CD4-positive, alpha-beta memory T cell (primary cell): ENCODE data around the gene KRT2. TPM values are rescaled to one million over a fixed set of nuclear protein-coding genes. Genes with fewer than 3 reads are reported as not detected.

Experiments
- CTCF ChIA-PET: fragments of 350-600 bp; sonication (Branson Sonifier 250); formaldehyde crosslinking; loops from one replicate; lab custom pipeline; 2021; ENCODE audit warnings: inconsistent platforms; ENCODE audit not compliant: partially characterized antibody; lab: Charles Lee
- POLR2A ChIA-PET: fragments of 350-600 bp; sonication (Branson Sonifier 250); formaldehyde crosslinking; loops from one replicate; lab custom pipeline; 2021; ENCODE audit not compliant: partially characterized antibody; lab: Charles Lee
- DNase-seq, 5 donors: peaks; one replicate each; pipeline versions ENCODE4 v3.0.0 to v3.0.0-alpha.2; 2020 to 2022; ENCODE audit warnings: mixed read lengths in 1 of 5
- H3K27ac ChIP-seq: one replicate; pipeline ENCODE4 v1.7.0; 2013; ENCODE audit warnings: low read depth, low read length
- H3K27me3 ChIP-seq: 2 replicates; pipeline ENCODE4 v1.7.0; 2013; ENCODE audit warnings: mild to moderate bottlenecking, low read length, moderate library complexity; ENCODE audit not compliant: insufficient read depth
- H3K36me3 ChIP-seq: 2 replicates; pipeline ENCODE4 v1.7.0; 2013; ENCODE audit warnings: mild to moderate bottlenecking, low read length, moderate library complexity; ENCODE audit not compliant: insufficient read depth
- H3K4me1 ChIP-seq: 2 replicates; pipeline ENCODE4 v1.7.0; 2013; ENCODE audit warnings: mild to moderate bottlenecking, low read length, moderate library complexity; ENCODE audit not compliant: insufficient read depth
- H3K4me3 ChIP-seq, 2 donors: one replicate each; pipeline ENCODE4 v1.7.0; 2013; ENCODE audit warnings: low read length in 2 of 2, mild to moderate bottlenecking in 1 of 2
- H3K9me3 ChIP-seq, 2 donors: one replicate each; pipeline ENCODE4 v1.7.0; 2013; ENCODE audit warnings: low read length in 2 of 2, control low read depth in 1 of 2; ENCODE audit not compliant: control insufficient read depth in 1 of 2
- H3K27ac Mint-ChIP-seq, 7 donors: one replicate each; pipeline ENCODE4 v1.8.0; 2020 to 2021; ENCODE audit warnings: mixed read lengths in 7 of 7, mild to moderate bottlenecking in 6 of 7, inconsistent platforms in 3 of 7, moderate library complexity in 3 of 7
- H3K27me3 Mint-ChIP-seq, 2 donors: one replicate each; pipeline ENCODE4 v1.8.0; 2020 to 2021; ENCODE audit warnings: mixed read lengths in 2 of 2
- H3K36me3 Mint-ChIP-seq, 2 donors: one replicate each; pipeline ENCODE4 v1.8.0; 2020 to 2021; ENCODE audit warnings: mixed read lengths in 2 of 2, inconsistent platforms in 1 of 2, mild to moderate bottlenecking in 1 of 2
- H3K4me1 Mint-ChIP-seq, 4 donors: one replicate each; pipeline ENCODE4 v1.8.0; 2020 to 2021; ENCODE audit warnings: mixed read lengths in 4 of 4, mild to moderate bottlenecking in 1 of 4
- H3K4me3 Mint-ChIP-seq, 8 donors: one replicate each; pipeline ENCODE4 v1.8.0; 2020 to 2021; ENCODE audit warnings: mixed read lengths in 8 of 8, mild to moderate bottlenecking in 7 of 8, moderate library complexity in 6 of 8, inconsistent platforms in 3 of 8
- H3K9me3 Mint-ChIP-seq, 8 donors: one replicate each; pipeline ENCODE4 v1.8.0; 2020 to 2021; ENCODE audit warnings: mixed read lengths in 8 of 8, mild to moderate bottlenecking in 5 of 8, inconsistent platforms in 3 of 8, moderate library complexity in 1 of 8
- intact Hi-C: fragments of 100-400 bp; cut with micrococcal nuclease; formaldehyde crosslinking; loops from one replicate; pipeline ENCODE4 v1.15.1; 2023
- polyA plus RNA-seq, 2 donors: library from polyadenylated mRNA; unstranded; fragments of 300-500 nt; fragmentation: Illumina TruSeq; gene quantifications; one replicate each; pipeline ENCODE4 v1.2.3, GENCODE V29; 2021
- total RNA-seq, 2 experiments: library from RNA; stranded (reverse); gene quantifications; one replicate each; pipeline ENCODE4 v1.2.3, GENCODE V29; 2021

The KRT2 gene
- total and polyA plus RNA-seq, 4 experiments from 2014 or later = 0.08 to 0.39 (median 0.21) TPM

- Histone ChIP-seq H3K36me3 (no peaks in the 10 kb centered on the region), H3K9me3 (no peaks in the 10 kb centered on the region), H3K4me1 (peaks cover 53% of the 10 kb centered on the region), H3K4me3 (no peak overlapping the region), H3K27ac (no peak overlapping the region), H3K27me3 (no peaks in the 10 kb centered on the region)
- no peak for DNase-seq
- CTCF ChIA-PET = interaction anchor here (1.0 to 1.3 kb wide), 2 partner anchors 20 to 39 kb away, joined by 3 to 7 read pairs; no protein-coding TSS in a partner anchor
- POLR2A ChIA-PET = interaction anchor here (1.1 to 1.8 kb wide), 3 partner anchors 18 to 36 kb away, joined by 3 to 6 read pairs (median 4); no protein-coding TSS in a partner anchor
- Mint-ChIP-seq H3K4me3 (peak overlapping the region in 2 of 8 donors; percentile 11 to 58), H3K36me3 (no peaks in the 10 kb centered on the region), H3K27ac (peak overlapping the region in 3 of 7 donors; percentile 4 to 90 (median 63)), H3K4me1 (peaks cover 17 to 82% (median 57%) of the 10 kb centered on the region in 4 donors), H3K9me3 (no peaks in the 10 kb centered on the region), H3K27me3 (peaks cover 2 to 4% of the 10 kb centered on the region in 2 donors)
- intact Hi-C loops = no loop called here
These were observed 45.9 kb downstream of the KRT2 start for GRCh38 chr12:52606096-52606495.

- peaks cover 2 to 4% of the 10 kb centered on the region in 2 donors for H3K27me3 Mint-ChIP-seq
- no peaks in the 10 kb centered on the region for H3K27me3 ChIP-seq
- H3K36me3 ChIP-seq = no peaks in the 10 kb centered on the region
- H3K36me3 Mint-ChIP-seq = no peaks in the 10 kb centered on the region
- no peak for DNase-seq
- H3K9me3 Mint-ChIP-seq = no peaks in the 10 kb centered on the region
- H3K4me1 Mint-ChIP-seq = peaks cover 17 to 77% (median 52%) of the 10 kb centered on the region in 4 donors
- CTCF ChIA-PET = interaction anchor here (1.3 kb wide), 1 partner anchor 20 kb away, joined by 7 read pairs; no protein-coding TSS in a partner anchor
- POLR2A ChIA-PET = interaction anchor here (1.1 to 1.8 kb wide), 4 partner anchors 17 to 40 kb away, joined by 3 to 6 read pairs (median 4); no protein-coding TSS in a partner anchor
- no peak overlapping the region for H3K4me3 ChIP-seq
- H3K27ac ChIP-seq = no peak overlapping the region
- intact Hi-C loops = no loop called here
- peak overlapping the region in 4 of 8 donors; percentile 11 to 58 (median 14) for H3K4me3 Mint-ChIP-seq
- no peaks in the 10 kb centered on the region for H3K9me3 ChIP-seq
- peak overlapping the region in 4 of 7 donors; percentile 4 to 91 (median 76) for H3K27ac Mint-ChIP-seq
- peaks cover 47% of the 10 kb centered on the region for H3K4me1 ChIP-seq
These were observed 46.5 kb downstream of the KRT2 start for GRCh38 chr12:52605542-52605941.

- ChIA-PET POLR2A (interaction anchor here (1.2 to 1.6 kb wide), 2 partner anchors 19 to 40 kb away, joined by 3 to 6 read pairs; no protein-coding TSS in a partner anchor), CTCF (interaction anchor here (0.9 kb wide), 1 partner anchor 19 kb away, joined by 4 read pairs; no protein-coding TSS in a partner anchor)
- no peak for DNase-seq
- H3K4me1 Mint-ChIP-seq = peaks cover 13 to 72% (median 46%) of the 10 kb centered on the region in 4 donors
- no peaks in the 10 kb centered on the region for H3K9me3 ChIP-seq
- H3K27ac Mint-ChIP-seq = peak overlapping the region in 4 of 7 donors; percentile 57 to 91 (median 76)
- peaks cover 4 to 6% of the 10 kb centered on the region in 2 donors for H3K27me3 Mint-ChIP-seq
- H3K27me3 ChIP-seq = no peaks in the 10 kb centered on the region
- H3K36me3 ChIP-seq = no peaks in the 10 kb centered on the region
- peaks cover 43% of the 10 kb centered on the region for H3K4me1 ChIP-seq
- H3K4me3 ChIP-seq = no peak overlapping the region
- no peak overlapping the region for H3K27ac ChIP-seq
- no peaks in the 10 kb centered on the region for H3K9me3 Mint-ChIP-seq
- no peaks in the 10 kb centered on the region for H3K36me3 Mint-ChIP-seq
- peak overlapping the region in 4 of 8 donors; percentile 4 to 39 (median 31) for H3K4me3 Mint-ChIP-seq
- intact Hi-C loops = no loop called here
These were observed 47.2 kb downstream of the KRT2 start for GRCh38 chr12:52604859-52605258.

- ChIA-PET POLR2A (no interaction called here), CTCF (no interaction called here)
- Mint-ChIP-seq H3K27ac (peak overlapping the region in 6 of 7 donors; percentile 13 to 51 (median 32)), H3K9me3 (no peaks in the 10 kb centered on the region), H3K36me3 (no peaks in the 10 kb centered on the region), H3K27me3 (peaks cover 13 to 15% of the 10 kb centered on the region in 2 donors), H3K4me1 (peaks cover 11 to 56% (median 34%) of the 10 kb centered on the region in 4 donors), H3K4me3 (peak overlapping the region in 1 of 8 donors; percentile 55)
- Histone ChIP-seq H3K9me3 (no peaks in the 10 kb centered on the region), H3K27me3 (no peaks in the 10 kb centered on the region), H3K4me1 (peaks cover 27% of the 10 kb centered on the region), H3K36me3 (no peaks in the 10 kb centered on the region), H3K27ac (no peak overlapping the region), H3K4me3 (no peak overlapping the region)
- peak in 2 of 5 donors; percentile 29 to 35 for DNase-seq
- intact Hi-C loops = no loop called here
These were observed 48.7 kb downstream of the KRT2 start for GRCh38 chr12:52603314-52603713.

GRCh38 chr12:52602552-52602951 lies 49.5 kb downstream of the KRT2 start:
- ChIA-PET CTCF (no interaction called here), POLR2A (interaction anchor here (1.4 kb wide), 1 partner anchor 14 kb away, joined by 3 read pairs; no protein-coding TSS in a partner anchor)
- peaks cover 14 to 17% of the 10 kb centered on the region in 2 donors for H3K27me3 Mint-ChIP-seq
- H3K9me3 ChIP-seq = no peaks in the 10 kb centered on the region
- no peaks in the 10 kb centered on the region for H3K27me3 ChIP-seq
- H3K4me3 Mint-ChIP-seq = no peak overlapping the region
- no peak overlapping the region for H3K4me3 ChIP-seq
- no peak overlapping the region for H3K27ac ChIP-seq
- H3K9me3 Mint-ChIP-seq = no peaks in the 10 kb centered on the region
- no peaks in the 10 kb centered on the region for H3K36me3 ChIP-seq
- H3K27ac Mint-ChIP-seq = peak overlapping the region in 3 of 7 donors; percentile 56 to 78 (median 67)
- no peaks in the 10 kb centered on the region for H3K36me3 Mint-ChIP-seq
- no peak for DNase-seq
- intact Hi-C loops = no loop called here
- H3K4me1 ChIP-seq = peaks cover 21% of the 10 kb centered on the region
- peaks cover 9 to 49% (median 28%) of the 10 kb centered on the region in 4 donors for H3K4me1 Mint-ChIP-seq

- H3K4me1 Mint-ChIP-seq = peaks cover 9 to 40% (median 23%) of the 10 kb centered on the region in 4 donors
- CTCF ChIA-PET = no interaction called here
- no peaks in the 10 kb centered on the region for H3K36me3 Mint-ChIP-seq
These were observed 50.3 kb downstream of the KRT2 start for GRCh38 chr12:52601671-52602070.

GRCh38 chr12:52600941-52601481 lies 51.0 kb downstream of the KRT2 start, which contains the start of gene KRT72:
KRT72 (minus strand) TSS chr12:52601463; CDS start chr12:52601452, 11 bp downstream.
- H3K27ac Mint-ChIP-seq = peak within 1 kb of the TSS in 1 of 7 donors; percentile 19
- Histone ChIP-seq H3K4me3 (no peak within 1 kb of the TSS), H3K9me3 (no peaks in the 10 kb centered on the region), H3K4me1 (peaks cover 13% of the 10 kb centered on the region), H3K36me3 (no peaks in the 10 kb centered on the region), H3K27ac (no peak within 1 kb of the TSS), H3K27me3 (no peaks in the 10 kb centered on the region)
- DNase-seq = no peak
- ChIA-PET CTCF (no interaction called here), POLR2A (interaction anchor here (1.4 kb wide), 1 partner anchor 13 kb away, joined by 3 read pairs; no protein-coding TSS in a partner anchor)
- no peaks in the 10 kb centered on the region for H3K36me3 Mint-ChIP-seq
- peaks cover 9 to 36% (median 22%) of the 10 kb centered on the region in 4 donors for H3K4me1 Mint-ChIP-seq
- H3K9me3 Mint-ChIP-seq = no peaks in the 10 kb centered on the region
- peaks cover 15 to 17% of the 10 kb centered on the region in 2 donors for H3K27me3 Mint-ChIP-seq
- no peak within 1 kb of the TSS for H3K4me3 Mint-ChIP-seq
- intact Hi-C loops = no loop called here

More at GRCh38 chr12:52601671-52602070, 50.3 kb downstream of the KRT2 start:
- H3K4me3 ChIP-seq = no peak overlapping the region
- no peaks in the 10 kb centered on the region for H3K36me3 ChIP-seq
- no peaks in the 10 kb centered on the region for H3K27me3 ChIP-seq
- DNase-seq = no peak
- peaks cover 16 to 17% of the 10 kb centered on the region in 2 donors for H3K27me3 Mint-ChIP-seq
- intact Hi-C loops = no loop called here
- peak overlapping the region in 1 of 7 donors; percentile 19 for H3K27ac Mint-ChIP-seq
- H3K4me3 Mint-ChIP-seq = no peak overlapping the region
- H3K4me1 ChIP-seq = peaks cover 13% of the 10 kb centered on the region
- H3K9me3 Mint-ChIP-seq = no peaks in the 10 kb centered on the region
- no peaks in the 10 kb centered on the region for H3K9me3 ChIP-seq
- POLR2A ChIA-PET = interaction anchor here (1.4 kb wide), 1 partner anchor 14 kb away, joined by 3 read pairs; no protein-coding TSS in a partner anchor
- no peak overlapping the region for H3K27ac ChIP-seq
